ENCODE results near the gene TRPC6. TPM values are rescaled to one million over a fixed set of nuclear protein-coding genes. Genes with fewer than 3 reads are reported as not detected.
A peak's percentile ranks its signal among the peaks of the same experiment; 100 is the strongest.

Gene TRPC6
- total RNA-seq, 2 donors from 2014 or later, result 2.7 TPM

DNA sequence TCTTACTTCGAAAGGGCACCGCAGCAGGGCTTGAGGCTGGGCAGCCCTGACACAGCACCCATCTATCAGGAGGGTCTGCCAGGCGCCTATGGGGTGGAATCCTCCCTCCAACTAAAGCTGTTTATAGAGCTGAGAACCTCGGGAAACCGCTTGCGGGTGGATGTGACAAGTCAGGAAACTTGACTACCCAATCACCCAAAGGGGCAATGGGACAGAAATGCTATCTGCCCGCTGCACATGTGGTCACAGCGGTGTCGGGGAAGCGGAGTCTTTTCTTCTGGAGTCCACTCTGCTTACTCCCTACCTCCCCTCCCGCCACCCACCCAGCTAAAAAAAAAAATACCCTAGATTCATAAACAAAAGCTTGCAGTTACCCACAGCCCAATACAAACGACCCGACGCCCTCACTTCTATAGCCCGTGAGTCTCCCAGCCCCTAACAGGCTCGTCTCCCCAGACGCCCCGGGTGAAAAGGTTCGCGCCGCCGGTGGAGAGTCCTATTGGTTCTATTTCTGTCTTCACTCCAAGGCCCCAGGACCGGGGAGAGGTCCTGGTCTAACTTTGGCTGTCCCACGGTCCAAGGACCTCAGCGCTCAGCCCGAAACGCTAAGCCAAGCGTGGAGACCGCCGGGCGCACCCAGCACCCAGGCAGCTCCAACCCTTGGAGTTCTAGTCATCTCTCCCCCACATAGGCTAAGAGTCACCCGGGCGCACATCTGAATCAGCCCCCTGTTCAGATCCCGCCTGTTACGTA lies 1.4 kb downstream of the TRPC6 start:
- H3K4me3 ChIP-seq, result peak overlapping the region; percentile 79
- peaks cover 0 to 7% of the 10 kb centered on the region in 2 donors for H3K4me1 ChIP-seq (ENCODE audit: control insufficient read depth in 1 of 2, low read depth in 2 of 2)
- no peak overlapping the region for H3K27ac ChIP-seq
- DNase-seq (ENCODE audit: low spot score), result no peak
- TF ChIP-seq, protein P1, sequence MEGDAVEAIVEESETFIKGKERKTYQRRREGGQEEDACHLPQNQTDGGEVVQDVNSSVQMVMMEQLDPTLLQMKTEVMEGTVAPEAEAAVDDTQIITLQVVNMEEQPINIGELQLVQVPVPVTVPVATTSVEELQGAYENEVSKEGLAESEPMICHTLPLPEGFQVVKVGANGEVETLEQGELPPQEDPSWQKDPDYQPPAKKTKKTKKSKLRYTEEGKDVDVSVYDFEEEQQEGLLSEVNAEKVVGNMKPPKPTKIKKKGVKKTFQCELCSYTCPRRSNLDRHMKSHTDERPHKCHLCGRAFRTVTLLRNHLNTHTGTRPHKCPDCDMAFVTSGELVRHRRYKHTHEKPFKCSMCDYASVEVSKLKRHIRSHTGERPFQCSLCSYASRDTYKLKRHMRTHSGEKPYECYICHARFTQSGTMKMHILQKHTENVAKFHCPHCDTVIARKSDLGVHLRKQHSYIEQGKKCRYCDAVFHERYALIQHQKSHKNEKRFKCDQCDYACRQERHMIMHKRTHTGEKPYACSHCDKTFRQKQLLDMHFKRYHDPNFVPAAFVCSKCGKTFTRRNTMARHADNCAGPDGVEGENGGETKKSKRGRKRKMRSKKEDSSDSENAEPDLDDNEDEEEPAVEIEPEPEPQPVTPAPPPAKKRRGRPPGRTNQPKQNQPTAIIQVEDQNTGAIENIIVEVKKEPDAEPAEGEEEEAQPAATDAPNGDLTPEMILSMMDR (IDR thresholded peaks at IDR 0.05), result no peak
- no peak for ATAC-seq (ENCODE audit: insufficient number of reproducible peaks, low FRiP score, low read depth)
- no peaks in the 10 kb centered on the region for H3K36me3 ChIP-seq
- H3K9me3 ChIP-seq, result no peaks in the 10 kb centered on the region
- H3K27me3 ChIP-seq (replicated peaks; ENCODE audit: insufficient read depth), result no peaks in the 10 kb centered on the region

DNA sequence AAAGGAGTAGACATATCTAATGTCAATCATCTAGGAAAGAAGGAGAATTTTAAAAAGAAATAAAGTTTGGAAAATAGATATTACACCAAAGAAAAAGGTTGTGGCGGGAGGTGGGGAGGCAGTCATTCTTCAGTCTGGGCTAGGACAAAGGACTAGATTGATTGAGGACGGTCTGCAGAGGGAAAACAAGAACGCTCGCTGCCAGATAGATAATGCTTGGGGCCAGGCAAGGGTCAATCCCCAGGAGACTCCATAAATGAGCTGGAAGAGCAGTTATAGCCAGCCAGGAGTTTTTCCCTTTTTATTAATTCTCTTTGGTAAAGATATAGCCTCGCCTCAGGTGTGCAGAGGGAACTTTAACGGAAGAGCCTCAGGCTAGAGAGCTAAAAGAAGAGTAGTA lies 6.3 kb downstream of the TRPC6 start:
- ATAC-seq (ENCODE audit: insufficient number of reproducible peaks, low FRiP score, low read depth) (no peak), DNase-seq (ENCODE audit: low spot score) (no peak)
- Histone ChIP-seq H3K27ac (no peak overlapping the region), H3K36me3 (no peaks in the 10 kb centered on the region), H3K4me3 (no peak overlapping the region), H3K4me1 (ENCODE audit: control insufficient read depth in 1 of 2, low read depth in 2 of 2) (peaks cover 0 to 7% of the 10 kb centered on the region in 2 donors), H3K27me3 (replicated peaks; ENCODE audit: insufficient read depth) (no peaks in the 10 kb centered on the region), H3K9me3 (no peaks in the 10 kb centered on the region)
- TF ChIP-seq, protein P1 (IDR thresholded peaks at IDR 0.05), result no peak

DNA sequence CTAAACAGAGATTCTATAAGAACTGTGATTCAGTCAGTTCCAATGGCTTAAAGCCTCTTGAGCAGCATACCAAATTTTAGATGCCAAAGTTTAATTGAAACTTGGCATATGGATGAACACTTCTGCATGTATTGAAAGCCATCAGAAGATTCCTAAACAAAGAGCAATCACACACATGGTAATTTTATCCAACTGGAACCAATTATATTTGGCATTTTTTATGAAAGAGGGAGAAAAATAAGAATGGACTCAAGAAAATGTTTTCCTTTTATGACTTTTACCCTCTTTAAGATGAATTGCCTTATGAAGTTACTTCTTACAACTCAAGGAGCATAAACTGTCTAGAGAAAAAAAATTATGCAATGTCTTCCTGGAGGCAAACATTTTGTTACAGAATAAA lies 7.4 kb downstream of the TRPC6 start:
- Histone ChIP-seq H3K4me1 (ENCODE audit: control insufficient read depth in 1 of 2, low read depth in 2 of 2) (no peaks in the 10 kb centered on the region), H3K4me3 (no peak overlapping the region), H3K9me3 (no peaks in the 10 kb centered on the region), H3K36me3 (no peaks in the 10 kb centered on the region), H3K27me3 (replicated peaks; ENCODE audit: insufficient read depth) (no peaks in the 10 kb centered on the region), H3K27ac (no peak overlapping the region)
- DNase-seq (ENCODE audit: low spot score) (no peak), ATAC-seq (ENCODE audit: insufficient number of reproducible peaks, low FRiP score, low read depth) (no peak)
- TF ChIP-seq, protein P1 (IDR thresholded peaks at IDR 0.05), result no peak

DNA sequence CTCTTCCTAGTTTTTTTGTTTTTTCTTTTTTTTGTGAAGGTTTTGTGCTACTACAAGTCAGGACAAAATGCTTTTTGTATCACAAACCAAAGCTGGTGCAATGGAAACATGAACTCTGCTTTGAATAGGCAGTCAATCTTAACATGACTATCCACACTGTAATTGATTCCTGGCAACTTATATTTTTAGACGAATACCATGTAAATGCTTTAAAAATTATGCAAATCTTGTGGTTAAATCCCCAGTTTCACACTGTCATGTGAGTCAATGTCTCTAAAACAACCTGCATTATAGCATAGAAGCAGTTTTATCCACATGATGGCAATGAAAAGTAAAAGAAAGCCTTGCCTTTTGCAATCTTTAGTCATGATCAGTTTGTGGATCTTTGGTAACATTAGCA lies 8.9 kb downstream of the TRPC6 start:
- no peak for ATAC-seq (ENCODE audit: insufficient number of reproducible peaks, low FRiP score, low read depth)
- H3K27ac ChIP-seq, result no peak overlapping the region
- H3K9me3 ChIP-seq, result no peaks in the 10 kb centered on the region
- TF ChIP-seq, protein P1 (IDR thresholded peaks at IDR 0.05), result no peak
- no peaks in the 10 kb centered on the region for H3K27me3 ChIP-seq (replicated peaks; ENCODE audit: insufficient read depth)
- no peak overlapping the region for H3K4me3 ChIP-seq
- no peaks in the 10 kb centered on the region for H3K36me3 ChIP-seq
- DNase-seq (ENCODE audit: low spot score), result no peak
- no peaks in the 10 kb centered on the region for H3K4me1 ChIP-seq (ENCODE audit: control insufficient read depth in 1 of 2, low read depth in 2 of 2)

DNA sequence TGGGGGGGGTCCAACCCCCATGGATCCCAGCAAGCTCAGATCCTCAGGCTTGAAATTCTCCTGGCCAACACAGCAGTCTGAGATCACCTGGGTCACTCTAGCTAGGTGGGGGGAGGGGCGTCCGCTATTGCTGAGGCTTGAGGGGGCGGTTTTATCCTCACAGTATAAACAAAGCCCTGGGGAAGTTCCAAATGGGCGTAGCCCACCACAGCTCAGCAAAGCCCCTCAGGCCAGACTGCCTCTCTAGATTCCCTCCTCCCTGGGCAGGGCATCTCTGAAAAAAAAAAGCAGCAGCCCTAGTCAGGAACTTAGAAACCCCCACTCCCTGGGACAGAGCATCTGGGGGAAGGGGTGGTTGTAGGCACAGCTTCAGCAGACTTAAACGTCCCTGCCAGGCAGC lies 16.7 kb downstream of the TRPC6 start:
- H3K4me1 ChIP-seq (ENCODE audit: control insufficient read depth in 1 of 2, low read depth in 2 of 2), result no peaks in the 10 kb centered on the region
- TF ChIP-seq, protein P1 (IDR thresholded peaks at IDR 0.05), result no peak
- no peaks in the 10 kb centered on the region for H3K36me3 ChIP-seq
- no peak overlapping the region for H3K27ac ChIP-seq
- no peaks in the 10 kb centered on the region for H3K9me3 ChIP-seq
- H3K27me3 ChIP-seq (replicated peaks; ENCODE audit: insufficient read depth), result no peaks in the 10 kb centered on the region
- ATAC-seq (ENCODE audit: insufficient number of reproducible peaks, low FRiP score, low read depth) (no peak), DNase-seq (ENCODE audit: low spot score) (no peak)
- no peak overlapping the region for H3K4me3 ChIP-seq

All from thoracic aorta (tissue), 2 donors.